Keratinocyte (primary cell): ENCODE measurements around the gene FTSJ1.

ENCODE experiments used
- EZH2 ChIP-seq: IDR thresholded peaks from one replicate; pipeline ENCODE4 v1.6.1; 2012; ENCODE audit warnings: inconsistent platforms, mild to moderate bottlenecking, low read length, moderate library complexity
- TF ChIP-seq, protein P1 (sequence below), 3 experiments: IDR thresholded peaks in 1 of 3; conservative IDR thresholded peaks in 1 of 3; optimal IDR thresholded peaks in 1 of 3; 2 replicates in 2 of 3; 3 replicates in 1 of 3; pipeline versions ENCODE3 to v1.5.1; 2011; ENCODE audit warnings: low read length in 3 of 3, mild to moderate bottlenecking in 3 of 3, moderate library complexity in 2 of 3, control low read depth in 1 of 3, inconsistent platforms in 1 of 3; ENCODE audit not compliant: insufficient read depth in 2 of 3; ENCODE audit errors: extremely low read depth in 1 of 3

DNA sequence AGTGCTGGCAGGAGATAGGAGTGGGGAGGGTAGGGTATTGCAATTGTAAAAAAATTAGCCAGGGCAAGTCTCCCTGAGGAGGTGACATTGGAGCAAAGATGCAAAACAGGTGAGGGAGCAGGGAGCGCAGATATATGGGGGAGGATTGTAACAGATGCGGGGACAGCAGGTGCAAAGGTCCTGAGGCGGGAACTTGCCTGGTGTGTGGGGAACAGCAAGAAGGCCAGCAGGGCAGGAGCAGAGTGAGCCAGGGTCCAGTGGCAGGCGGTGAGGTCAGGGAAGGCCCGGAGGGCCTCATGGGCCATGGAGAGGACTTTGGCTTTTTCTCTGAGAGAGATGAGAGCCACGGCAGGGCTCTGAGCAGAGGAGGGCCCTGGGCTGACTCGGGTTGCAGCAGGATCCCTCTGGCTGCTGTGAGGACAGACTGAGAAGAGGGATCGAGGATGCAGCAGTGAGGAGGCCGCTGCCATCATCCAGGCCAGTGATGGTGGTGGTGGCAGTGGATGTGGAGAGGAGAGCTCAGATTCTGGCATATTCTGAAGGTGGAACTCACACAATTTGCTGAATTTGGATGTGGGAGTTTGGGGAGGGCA is 39.0 kb downstream of the FTSJ1 start:
- TF ChIP-seq, protein P1, sequence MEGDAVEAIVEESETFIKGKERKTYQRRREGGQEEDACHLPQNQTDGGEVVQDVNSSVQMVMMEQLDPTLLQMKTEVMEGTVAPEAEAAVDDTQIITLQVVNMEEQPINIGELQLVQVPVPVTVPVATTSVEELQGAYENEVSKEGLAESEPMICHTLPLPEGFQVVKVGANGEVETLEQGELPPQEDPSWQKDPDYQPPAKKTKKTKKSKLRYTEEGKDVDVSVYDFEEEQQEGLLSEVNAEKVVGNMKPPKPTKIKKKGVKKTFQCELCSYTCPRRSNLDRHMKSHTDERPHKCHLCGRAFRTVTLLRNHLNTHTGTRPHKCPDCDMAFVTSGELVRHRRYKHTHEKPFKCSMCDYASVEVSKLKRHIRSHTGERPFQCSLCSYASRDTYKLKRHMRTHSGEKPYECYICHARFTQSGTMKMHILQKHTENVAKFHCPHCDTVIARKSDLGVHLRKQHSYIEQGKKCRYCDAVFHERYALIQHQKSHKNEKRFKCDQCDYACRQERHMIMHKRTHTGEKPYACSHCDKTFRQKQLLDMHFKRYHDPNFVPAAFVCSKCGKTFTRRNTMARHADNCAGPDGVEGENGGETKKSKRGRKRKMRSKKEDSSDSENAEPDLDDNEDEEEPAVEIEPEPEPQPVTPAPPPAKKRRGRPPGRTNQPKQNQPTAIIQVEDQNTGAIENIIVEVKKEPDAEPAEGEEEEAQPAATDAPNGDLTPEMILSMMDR (optimal IDR thresholded peaks at IDR 0.05 in 1 of 3, IDR thresholded peaks at IDR 0.05 in 1 of 3, conservative IDR thresholded peaks at IDR 0.05 in 1 of 3; ENCODE audit: extremely low read depth in 1 of 3, insufficient read depth in 2 of 3, low read length in 3 of 3), result no peak
- TF ChIP-seq EZH2, result no peak
